ENCODE data around the gene IL1F10. TPM values are rescaled to one million over a fixed set of nuclear protein-coding genes. Genes with fewer than 3 reads are reported as not detected.

Gene IL1F10
- total RNA-seq, 1 experiment from 2014 or later: not detected

GRCh38 chr2:113112871-113113270 is 45.1 kb downstream of the IL1F10 start:
- DNase-seq (ENCODE audit: low read depth): no peak

GRCh38 chr2:113113807-113114206 is 46.0 kb downstream of the IL1F10 start:
- no peak for DNase-seq (ENCODE audit: low read depth)

GRCh38 chr2:113114224-113114945 is 46.6 kb downstream of the IL1F10 start:
- no peak for DNase-seq (ENCODE audit: low read depth)

- DNase-seq (ENCODE audit: low read depth): no peak
These were observed 47.2 kb downstream of the IL1F10 start for GRCh38 chr2:113114996-113115395.

GRCh38 chr2:113116100-113116958 is 48.6 kb downstream of the IL1F10 start:
- peak; percentile 81 for DNase-seq (ENCODE audit: low read depth)

- DNase-seq (ENCODE audit: low read depth): peak; percentile 90
These were observed 49.9 kb downstream of the IL1F10 start for GRCh38 chr2:113117541-113118262.

GRCh38 chr2:113118263-113118657 is 50.5 kb downstream of the IL1F10 start:
- DNase-seq (ENCODE audit: low read depth): no peak

GRCh38 chr2:113119111-113119510 is 51.3 kb downstream of the IL1F10 start:
- no peak for DNase-seq (ENCODE audit: low read depth)

- DNase-seq (ENCODE audit: low read depth): no peak
These were observed 53.1 kb downstream of the IL1F10 start for GRCh38 chr2:113120861-113121260.

GRCh38 chr2:113122364-113122763 is 54.6 kb downstream of the IL1F10 start:
- DNase-seq (ENCODE audit: low read depth): no peak

GRCh38 chr2:113123726-113124125 is 56.0 kb downstream of the IL1F10 start:
- no peak for DNase-seq (ENCODE audit: low read depth)

GRCh38 chr2:113124181-113124961 is 56.6 kb downstream of the IL1F10 start:
- DNase-seq (ENCODE audit: low read depth): peak; percentile 78

Other genes starting within 250 kb of the IL1F10 start
- 2.6 and 4.2 TPM in 2 replicates for gene IL1B, start 231.2 kb upstream of the IL1F10 start, total RNA-seq (2014; rRNA removed; shearing (Covaris generic))
- gene IL37, start 156.8 kb upstream of the IL1F10 start, total RNA-seq (2014; rRNA removed; shearing (Covaris generic)): 0.30 TPM in 1 of 2 replicates, not detected in the other
- gene IL36G, start 90.0 kb upstream of the IL1F10 start, total RNA-seq (2014; rRNA removed; shearing (Covaris generic)): not detected in 2 replicates
- not detected in 2 replicates for gene IL36A, start 62.5 kb upstream of the IL1F10 start, total RNA-seq (2014; rRNA removed; shearing (Covaris generic))
- not detected in 2 replicates for gene IL36B, start 15.1 kb upstream of the IL1F10 start, total RNA-seq (2014; rRNA removed; shearing (Covaris generic))
- gene IL36RN, start 8.8 kb upstream of the IL1F10 start, total RNA-seq (2014; rRNA removed; shearing (Covaris generic)): 0.02 TPM in 1 of 2 replicates, not detected in the other
- gene IL1RN, start 59.6 kb downstream of the IL1F10 start, total RNA-seq (2014; rRNA removed; shearing (Covaris generic)): 0.05 TPM in 1 of 2 replicates, not detected in the other
- 6.4 and 14.7 TPM in 2 replicates for gene PSD4, start 106.0 kb downstream of the IL1F10 start, total RNA-seq (2014; rRNA removed; shearing (Covaris generic))
- gene PAX8, start 211.0 kb downstream of the IL1F10 start, total RNA-seq (2014; rRNA removed; shearing (Covaris generic)): 5.2 and 6.1 TPM in 2 replicates